ENCODE results near the gene SCFD1. TPM values are rescaled to one million over a fixed set of nuclear protein-coding genes. Genes with fewer than 3 reads are reported as not detected.
"Not testable (repeated sequence)": the region's sequence is repeated elsewhere in the genome, so short reads cannot be mapped to it uniquely, and the experiment has no call there.

Gene SCFD1
- polyA plus RNA-seq, 3 donors: 81.7 to 95.1 (median 90.1) TPM

DNA sequence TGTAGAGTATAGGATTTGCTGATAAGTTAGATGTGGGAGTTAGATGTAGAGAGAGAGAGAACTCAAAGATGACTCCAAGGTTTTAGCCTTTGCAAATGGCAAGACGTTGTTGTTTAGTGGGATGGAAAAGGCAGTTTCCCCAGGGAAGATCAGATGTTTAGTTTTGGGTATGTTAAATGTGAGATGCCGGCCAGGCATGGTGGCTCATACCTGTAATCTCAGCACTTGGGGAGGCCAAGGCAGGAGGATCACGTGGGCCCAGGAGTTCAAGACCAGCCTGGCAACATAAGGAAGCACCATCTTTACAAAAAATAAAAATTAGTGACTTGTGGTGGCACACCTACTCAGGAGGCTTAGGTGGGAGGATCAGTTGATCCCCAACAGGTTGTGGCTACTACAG is 33.5 kb downstream of the SCFD1 start:
- DNase-seq: no peak

DNA sequence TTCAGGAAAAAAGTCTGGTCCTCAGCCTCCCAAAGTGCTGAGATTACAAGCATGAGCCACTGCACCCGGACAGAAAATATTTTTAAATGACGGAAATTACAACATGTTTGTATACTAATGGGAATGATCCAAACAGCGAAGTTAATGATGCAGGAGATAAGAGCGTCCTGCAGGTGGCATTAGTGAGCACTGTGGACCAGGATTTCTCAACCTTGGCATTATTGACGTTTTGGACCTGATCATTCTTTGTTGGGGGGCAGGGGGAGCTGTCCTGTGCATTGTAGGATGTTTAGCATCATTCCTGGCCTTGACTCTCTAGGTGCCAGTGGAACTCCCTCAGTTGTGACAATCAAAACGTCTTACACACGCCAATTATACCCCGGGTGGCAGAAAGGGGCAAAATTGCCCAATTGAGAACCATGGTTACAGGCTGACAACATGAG is 34.1 kb downstream of the SCFD1 start:
- no peak for DNase-seq

DNA sequence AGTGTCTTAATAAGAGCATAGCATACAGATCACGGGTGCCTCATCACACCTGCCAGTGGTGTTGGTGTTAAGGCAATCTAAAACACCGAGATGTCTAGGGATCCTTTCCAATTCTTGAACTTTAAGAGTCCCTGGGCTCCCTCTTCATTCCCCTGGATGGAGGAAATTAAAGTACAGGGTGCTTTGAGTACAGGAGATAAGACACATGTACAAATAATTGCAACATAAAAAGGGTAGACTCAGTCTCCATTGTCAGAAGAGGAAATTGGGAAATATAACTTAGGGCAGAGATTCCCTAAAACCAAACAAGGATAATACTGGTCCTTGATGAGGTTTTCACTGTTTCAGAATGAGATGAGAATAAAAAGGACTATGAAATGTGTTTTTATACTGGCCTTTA is 34.9 kb downstream of the SCFD1 start:
- no peak for DNase-seq

DNA sequence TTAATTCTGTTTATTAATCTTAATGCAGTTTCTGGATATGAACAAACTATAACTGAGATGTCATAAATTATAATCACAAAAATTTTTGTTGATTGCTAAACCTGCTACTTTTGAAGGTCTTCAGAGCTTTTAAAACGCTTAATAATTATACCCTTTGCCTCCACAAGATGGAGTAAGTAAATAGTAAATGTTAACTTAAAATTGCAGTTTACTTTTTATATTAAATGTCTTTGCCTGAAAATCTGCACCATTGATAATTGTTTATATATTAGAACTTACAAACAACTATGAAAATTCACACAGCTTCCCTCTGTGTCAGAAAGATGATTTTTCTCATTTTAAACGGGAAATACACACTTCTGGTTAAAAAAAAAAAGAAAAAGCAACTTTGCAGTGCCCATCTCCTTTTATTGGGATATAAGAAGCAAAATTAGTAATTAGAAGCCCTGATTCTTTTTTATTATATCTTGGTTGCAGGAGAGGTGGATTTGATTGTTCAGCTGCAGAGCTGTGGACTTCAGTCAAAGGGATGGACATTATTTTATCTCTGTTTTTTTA is 35.6 kb downstream of the SCFD1 start:
- DNase-seq: no peak

DNA sequence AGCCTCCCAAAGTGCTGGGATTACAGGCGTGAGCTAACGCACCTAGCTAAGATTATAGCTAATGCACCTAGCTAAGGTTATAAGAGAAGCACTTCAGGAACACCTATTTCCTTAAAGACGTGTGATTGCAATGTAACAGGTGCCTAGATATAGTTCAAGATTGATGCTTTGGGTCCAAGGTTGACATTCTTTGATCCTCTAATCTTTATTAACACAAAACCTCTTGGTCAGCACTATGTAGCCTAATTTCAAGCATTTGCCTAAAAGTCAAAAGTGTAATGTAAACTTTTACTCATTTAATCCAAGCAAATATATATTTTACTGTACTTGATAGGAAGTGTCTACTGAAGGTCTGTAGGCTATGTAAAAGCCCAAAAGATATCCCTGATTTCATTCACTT is 36.5 kb downstream of the SCFD1 start:
- DNase-seq: no peak

DNA sequence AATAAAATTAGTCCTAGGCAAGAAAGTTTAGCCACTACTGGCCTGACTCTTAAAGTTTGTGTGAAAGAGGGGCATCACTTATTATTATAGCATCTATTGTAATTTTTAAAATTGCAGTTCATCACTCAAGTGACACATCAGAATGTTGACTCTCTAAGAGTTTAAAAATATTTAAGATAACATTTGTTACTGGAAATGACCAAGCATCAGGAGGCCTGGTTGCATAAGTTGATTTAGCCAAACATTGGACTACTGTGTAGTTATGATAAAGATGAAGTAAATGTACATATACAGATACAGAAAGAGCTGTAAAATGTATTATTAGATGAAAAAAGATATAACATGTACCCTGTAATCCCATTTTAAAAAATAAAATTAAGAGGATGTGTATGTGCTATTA is 47.5 kb downstream of the SCFD1 start:
- no peak for DNase-seq

DNA sequence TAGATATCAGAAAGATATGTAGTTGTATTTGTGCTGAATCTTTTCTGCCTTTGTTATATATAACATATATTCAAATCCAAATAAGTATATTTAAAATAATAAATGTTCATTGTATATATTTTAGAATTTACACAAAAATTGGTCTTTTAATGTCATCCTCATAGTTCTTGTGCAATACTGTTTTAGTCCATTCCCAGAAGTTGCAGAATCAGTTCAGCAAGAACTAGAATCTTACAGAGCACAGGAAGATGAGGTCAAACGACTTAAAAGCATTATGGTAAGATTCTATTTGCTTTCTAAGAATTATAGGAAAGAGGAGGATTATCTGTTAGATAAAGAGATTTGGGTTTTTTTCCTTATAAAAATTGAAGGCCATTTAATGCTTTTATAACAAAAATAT is 51.0 kb downstream of the SCFD1 start:
- no peak for DNase-seq

DNA sequence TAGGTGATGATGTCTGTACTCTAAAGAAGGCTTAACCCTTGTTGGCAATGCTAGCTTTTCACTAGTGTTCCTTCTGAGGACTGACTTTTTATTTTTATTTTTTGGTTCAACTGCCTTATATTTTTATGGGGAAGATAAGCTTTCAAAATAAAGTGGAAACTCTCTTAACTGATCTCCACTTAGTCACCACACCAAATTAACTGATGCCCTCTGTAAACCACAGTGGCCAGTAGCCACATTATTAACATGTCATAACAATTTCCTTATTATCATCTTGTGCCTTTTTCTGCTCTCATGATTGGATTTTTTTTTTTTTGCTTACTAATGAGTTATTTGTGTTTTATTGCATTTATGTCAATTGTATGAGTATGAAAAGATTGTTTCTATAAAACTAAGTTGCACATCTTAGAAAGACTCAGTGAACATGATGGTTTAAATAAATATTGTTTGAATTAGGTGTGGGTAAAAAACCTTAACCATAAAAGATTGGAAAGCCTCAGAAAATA is 56.9 kb downstream of the SCFD1 start:
- no peak for DNase-seq

DNA sequence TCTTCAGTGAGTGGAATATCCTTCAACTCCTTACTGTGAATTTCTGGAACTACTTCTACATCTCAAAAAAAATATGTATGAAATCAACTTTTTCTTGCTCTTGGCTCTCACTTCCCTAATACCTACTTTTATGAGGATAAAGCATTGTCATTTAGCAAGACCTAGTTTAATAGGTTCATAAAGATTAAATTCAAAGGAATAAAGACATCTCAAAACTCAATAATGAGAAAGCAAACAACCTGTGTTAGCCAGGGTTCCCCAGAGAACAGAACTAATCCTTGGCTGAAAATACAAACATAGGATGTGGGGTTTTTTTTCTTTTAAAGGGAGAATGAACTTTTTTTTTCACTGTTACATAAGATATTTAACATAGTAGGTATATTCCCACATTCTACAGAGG is 57.9 kb downstream of the SCFD1 start:
- no peak for DNase-seq

DNA sequence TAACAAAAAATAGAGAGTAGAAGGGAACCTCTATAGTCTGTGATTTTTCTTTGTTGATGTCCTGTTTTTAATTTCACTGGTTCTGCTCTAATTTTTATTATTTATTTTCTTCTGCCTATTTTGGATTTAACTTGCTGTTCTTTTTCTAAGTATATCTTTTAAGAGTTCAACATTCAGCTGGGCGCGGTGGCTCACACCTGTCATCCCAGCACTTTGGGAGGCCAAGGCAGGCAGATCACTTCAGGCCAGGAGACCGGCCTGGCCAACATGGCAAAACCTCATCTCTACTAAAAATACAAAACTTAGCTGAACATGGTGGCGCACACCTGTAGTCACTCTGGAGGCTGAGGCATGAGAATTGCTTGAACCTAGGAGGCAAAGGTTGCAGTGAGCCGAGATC is 58.7 kb downstream of the SCFD1 start:
- not testable (repeated sequence) for DNase-seq

DNA sequence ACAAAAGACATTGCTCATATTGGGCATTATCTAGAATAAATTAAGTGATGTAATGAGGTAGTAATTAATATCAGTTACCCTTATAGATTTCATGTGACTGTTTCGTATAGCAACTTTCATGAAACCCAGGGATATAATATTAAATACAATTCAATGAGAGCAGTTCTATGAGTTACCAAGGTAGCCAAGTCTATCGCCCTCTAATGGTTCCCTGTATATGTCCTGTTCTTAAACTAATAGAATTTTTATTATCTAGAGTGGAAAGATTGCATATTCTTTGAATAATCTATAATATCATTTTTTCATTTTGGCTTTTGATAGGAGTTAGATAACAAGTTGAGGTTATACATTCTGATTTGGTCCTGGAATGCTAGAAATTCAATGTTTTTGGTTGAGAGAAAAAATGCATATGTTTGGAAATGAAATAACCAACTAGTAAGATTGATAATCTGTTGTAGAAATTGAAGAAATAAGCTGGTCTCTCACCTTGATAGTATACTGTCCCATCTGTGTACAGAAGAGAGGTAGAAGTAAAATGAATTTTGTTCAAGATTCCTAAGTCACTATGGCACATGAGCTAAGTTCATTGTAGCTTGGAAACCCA is 59.7 kb downstream of the SCFD1 start:
- no peak for DNase-seq

DNA sequence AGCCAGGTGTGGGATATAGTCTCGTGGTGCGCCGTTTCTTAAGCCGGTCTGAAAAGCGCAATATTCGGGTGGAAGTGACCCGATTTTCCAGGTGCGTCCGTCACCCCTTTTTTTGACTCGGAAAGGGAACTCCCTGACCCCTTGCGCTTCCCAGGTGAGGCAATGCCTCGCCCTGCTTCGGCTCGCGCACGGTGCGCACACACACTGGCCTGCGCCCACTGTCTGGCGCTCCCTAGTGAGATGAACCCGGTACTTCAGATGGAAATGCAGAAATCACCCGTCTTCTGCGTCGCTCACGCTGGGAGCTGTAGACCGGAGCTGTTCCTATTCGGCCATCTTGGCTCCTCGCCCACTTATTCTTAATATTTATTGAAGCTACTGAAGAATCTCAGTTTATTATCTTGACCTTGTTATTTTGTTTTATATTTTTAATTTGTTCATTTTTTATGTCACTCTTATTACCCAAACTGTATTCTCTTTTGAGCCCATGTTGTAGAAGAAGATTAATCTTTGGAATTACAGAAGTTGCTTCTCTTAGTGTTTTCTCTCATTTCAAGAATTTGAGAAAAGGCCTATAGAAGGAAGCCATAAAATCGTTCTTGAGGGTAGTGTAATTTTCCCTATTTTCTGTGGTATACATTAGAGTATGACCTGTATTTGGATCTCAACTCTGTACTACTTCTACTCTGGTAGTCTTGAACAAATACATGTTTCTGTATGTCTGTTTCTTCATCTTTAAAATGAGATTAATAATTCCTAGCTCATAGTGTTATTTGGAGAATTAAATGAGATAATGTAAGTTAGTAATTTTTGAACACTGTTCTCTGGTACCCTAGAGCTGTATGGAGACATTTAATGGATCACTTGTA is 68.6 kb downstream of the SCFD1 start:
- not testable (repeated sequence) for DNase-seq

DNA sequence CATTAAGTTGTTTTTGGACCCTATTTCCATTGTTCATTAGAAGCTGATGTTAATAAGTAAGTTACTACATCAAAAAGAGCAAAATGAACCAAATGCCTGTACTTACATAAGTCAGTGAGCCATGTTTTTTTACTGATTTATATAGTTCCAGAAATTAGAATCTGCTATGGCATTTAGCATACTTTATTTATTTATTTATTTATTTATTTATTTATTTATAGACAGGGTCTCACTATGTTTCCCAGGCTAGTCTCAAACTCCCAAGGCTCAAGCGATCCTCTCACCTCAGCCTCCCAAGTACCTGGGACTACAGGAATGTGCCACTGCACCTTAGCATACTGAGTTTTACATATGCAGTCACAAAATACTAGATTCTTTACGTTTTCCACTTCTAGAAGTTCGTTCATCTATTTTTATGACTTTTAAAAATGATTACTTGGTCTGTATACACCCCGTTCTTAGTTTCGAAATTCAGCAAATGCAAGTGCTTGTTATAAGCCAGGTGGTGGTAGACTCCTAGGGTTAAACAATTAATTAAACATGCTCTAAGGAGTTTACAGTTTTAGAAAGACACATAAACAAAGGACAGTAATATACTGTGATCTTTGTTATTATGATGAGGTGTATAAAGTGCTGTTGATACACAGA is 69.8 kb downstream of the SCFD1 start:
- DNase-seq: no peak

DNA sequence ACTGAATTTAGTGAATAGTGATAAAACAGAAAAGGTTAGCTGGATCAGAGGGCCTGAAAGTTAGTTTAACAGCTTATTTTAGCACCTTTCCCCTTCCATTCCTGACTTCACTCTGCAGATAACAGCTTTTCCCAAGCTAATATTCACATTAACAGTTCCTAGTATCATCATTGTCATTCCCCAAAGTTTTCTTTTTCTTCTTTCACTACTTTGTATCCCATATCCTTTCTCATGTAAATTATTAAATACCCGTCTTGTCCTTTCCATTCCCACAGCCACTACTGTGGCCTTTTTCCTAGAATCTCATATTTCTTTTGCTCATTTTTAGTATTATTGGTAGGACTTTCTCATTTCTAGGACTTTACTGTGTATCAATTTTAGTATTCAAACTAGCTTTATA is 70.5 kb downstream of the SCFD1 start:
- DNase-seq: no peak

DNA sequence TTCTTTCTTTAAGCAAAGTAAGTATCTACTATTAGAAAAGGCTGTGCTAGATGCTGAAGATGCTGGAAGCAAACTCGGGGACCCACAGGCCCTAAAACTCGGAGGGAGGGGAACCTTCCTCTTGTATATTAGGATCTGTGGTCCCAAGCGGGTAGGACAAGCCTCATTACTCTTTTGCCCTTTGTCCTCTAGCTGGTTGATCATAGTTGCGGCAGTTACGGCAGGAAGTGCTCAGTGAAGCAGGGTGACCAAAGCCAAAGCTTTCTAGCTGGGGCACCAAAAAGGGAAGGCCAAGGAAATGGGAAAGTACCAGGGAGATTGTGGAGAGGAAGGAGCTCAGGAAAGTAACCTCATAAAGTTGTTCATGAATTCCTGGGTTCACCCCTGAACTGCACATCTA is 76.3 kb downstream of the SCFD1 start:
- DNase-seq: peak; percentile 15

DNA sequence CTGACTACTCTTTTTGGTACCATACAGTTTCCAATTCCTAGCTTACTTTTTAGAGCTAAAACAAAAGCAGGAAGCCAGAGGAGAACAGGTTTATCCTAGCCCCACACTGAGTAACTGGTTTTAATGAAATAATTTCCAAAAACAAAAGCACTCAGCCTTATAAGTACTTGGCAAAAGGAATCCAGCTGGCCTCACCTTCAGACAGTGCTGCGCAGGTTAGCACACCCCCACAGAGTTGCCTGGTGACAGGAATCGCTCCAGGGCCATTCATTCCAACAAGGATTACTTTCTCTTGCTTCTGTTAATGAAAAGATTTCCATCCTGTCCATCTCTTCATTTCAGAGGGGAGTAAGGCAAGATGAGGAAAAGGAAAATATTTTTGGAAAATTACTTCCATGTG is 84.6 kb downstream of the SCFD1 start:
- DNase-seq: no peak

DNA sequence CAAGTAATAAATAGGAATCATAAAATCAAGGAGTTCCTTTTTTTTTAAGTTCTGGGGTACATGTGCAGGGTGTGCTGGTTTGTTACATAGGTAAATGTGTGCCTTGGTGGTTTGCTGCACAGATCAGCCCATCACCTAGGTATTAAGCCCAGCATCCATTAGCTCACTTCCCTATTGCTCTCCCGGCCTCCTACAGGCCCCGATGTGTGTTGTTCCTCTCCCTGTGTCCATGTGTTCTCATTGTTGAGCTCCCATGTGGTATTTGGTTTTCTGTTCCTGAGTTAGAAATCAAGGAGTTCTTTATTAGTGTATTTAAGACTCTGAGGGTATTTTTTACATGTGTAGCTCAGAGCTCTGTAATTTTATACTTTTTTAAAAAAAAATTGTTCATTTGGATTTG is 86.0 kb downstream of the SCFD1 start:
- no peak for DNase-seq

DNA sequence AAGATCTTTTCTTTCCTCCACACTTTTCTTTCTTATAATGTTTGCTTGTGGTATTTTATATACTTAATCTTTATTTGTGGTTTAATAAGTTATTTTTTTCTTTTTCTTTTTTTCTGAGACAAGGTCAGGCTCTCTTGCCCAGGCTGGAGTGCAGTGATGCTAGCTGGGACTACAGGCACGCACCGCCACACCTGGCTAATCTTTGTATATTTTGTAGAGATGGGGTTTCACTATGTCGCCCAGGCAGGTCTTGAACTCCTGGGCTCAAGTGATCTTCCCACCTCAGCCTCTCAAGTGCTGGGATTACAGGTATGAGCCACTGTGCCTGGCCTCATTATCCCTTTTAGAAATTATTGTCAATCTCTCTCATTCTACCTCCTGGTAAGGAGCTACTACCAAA is 87.1 kb downstream of the SCFD1 start:
- no peak for DNase-seq

DNA sequence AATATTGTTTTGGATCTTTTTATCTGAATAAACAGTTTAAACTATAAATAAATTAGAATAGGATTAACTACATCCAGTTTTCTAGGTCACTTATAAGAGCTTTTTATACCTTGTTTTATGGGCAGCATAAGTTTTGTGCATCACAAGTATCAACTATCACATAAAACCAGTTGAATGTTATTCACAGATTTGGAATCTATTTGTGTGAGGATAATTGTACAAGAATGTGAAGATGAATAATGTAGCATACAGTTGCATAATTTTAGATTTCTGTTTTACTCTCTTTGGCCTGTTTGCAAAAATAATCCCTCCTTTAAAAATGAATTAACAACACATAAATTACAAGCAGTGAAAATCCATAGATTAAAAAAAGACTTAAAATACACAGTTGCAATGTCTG is 88.8 kb downstream of the SCFD1 start:
- no peak for DNase-seq

DNA sequence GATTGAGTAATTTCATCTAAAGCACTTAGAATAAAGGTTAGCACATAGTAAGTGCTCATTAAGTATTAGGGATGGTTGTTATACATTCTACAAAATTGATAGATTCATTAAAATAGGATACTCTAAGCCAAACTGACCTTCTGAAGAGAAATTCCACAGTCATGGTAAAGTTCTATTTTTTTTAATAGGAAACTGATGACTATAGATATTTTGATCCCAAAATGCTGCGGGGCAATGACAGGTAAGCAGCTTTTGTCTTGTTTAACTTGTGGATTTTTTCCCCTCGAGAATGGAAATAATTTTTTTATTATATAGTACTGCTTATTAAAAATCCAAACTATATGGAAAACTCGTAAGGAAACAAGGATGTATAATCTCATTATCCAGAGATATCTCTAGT is 97.0 kb downstream of the SCFD1 start:
- no peak for DNase-seq

DNA sequence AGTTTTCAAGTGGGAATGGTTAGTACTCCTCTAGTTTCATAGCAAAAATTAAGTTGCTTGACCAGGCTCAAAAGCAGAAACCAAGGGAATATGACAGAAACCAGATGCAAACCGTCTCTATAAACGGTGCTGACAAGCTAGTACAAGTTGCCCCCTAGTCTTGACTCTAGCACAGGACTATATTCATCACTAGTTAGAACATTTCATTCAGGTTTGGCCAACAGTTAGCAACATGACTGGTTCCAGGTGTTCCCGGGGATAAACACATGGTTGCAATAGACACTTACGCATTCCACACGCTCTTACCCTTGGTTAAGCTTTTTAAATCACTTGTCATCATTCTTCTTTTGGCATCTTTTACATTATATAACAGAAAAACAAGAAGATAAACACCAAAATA is 103.6 kb downstream of the SCFD1 start:
- DNase-seq: no peak

DNA sequence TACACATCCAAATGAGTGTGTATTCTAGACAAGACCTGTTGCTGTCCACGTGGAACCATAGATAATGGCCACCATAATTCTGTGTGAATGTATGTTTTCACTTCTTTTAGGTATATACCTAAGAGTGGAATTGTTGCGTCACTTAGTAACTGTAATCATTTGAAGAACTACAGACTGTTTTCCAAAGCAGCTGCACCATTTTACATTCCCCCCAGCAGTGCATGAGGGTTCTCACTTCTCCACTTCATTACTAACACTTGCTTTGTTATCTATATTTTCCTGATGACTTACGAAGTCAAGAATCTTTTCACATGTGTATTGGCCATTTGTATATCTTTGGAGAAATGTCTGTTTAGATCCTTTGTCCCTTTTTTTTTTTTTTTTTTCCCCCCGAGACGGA is 106.4 kb downstream of the SCFD1 start:
- DNase-seq: no peak

DNA sequence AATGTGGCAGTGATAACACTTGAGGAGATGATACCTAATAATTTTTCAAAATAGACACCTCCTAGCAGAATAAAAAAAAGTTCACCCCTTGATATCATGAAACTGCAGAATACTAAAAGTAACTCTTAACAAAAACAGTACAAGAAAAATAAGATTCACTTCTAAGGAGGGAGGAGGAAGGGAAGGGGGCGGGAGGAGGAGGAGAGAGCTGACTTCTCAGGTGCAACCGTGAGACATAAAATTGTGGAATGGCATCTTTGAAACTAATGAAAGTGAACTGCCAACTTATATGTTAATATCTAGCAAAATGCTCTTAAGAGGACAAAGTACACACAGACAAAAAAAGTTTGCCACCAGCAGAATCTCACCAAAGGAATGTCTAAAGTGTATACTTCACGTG is 115.8 kb downstream of the SCFD1 start:
- no peak for DNase-seq

Data from renal pelvis (tissue), 4 donors.